Measurements from ENCODE around the gene FHIT. TPM values are rescaled to one million over a fixed set of nuclear protein-coding genes. Genes with fewer than 3 reads are reported as not detected.

FHIT gene
- total RNA-seq, 2 experiments from 2014 or later: 9.6 to 9.7 TPM

- H3K4me1 Mint-ChIP-seq: no peaks in the 10 kb centered on the region
- ChIA-PET CTCF (no interaction called here), POLR2A (no interaction called here)
- H3K27ac Mint-ChIP-seq: no peak overlapping the region
- no peak overlapping the region for H3K4me3 Mint-ChIP-seq
- H3K9me3 Mint-ChIP-seq: peaks cover 5% of the 10 kb centered on the region
- no peaks in the 10 kb centered on the region for H3K36me3 Mint-ChIP-seq (ENCODE audit: low read depth)
- no peaks in the 10 kb centered on the region for H3K27me3 Mint-ChIP-seq
- no peak for DNase-seq
Observed at GRCh38 chr3:60855250-60855649, 396.0 kb downstream of the FHIT start.

DNA sequence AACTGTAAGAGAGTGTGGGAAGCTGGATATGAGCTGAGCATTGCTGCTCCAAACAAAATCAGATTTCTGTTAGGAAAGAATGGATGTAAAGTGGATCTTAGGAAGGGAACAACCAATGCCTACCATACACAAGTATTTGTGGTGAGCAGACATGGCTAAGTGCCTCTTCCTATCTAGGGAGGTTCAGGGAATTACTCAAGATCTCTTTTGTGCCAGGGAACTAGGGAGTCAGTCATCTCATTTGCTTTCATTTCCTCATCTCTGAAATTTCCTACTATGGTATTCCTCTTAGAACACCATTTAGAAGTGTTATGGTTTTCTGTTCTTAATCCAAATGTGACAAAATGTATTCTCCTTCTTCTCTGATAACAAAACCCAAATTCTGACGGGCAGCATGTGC is 396.5 kb downstream of the FHIT start:
- no peaks in the 10 kb centered on the region for H3K27me3 Mint-ChIP-seq
- no peak overlapping the region for H3K27ac Mint-ChIP-seq
- no peak overlapping the region for H3K4me3 Mint-ChIP-seq
- no peaks in the 10 kb centered on the region for H3K4me1 Mint-ChIP-seq
- peaks cover 5% of the 10 kb centered on the region for H3K9me3 Mint-ChIP-seq
- no peak for DNase-seq
- H3K36me3 Mint-ChIP-seq (ENCODE audit: low read depth): no peaks in the 10 kb centered on the region
- ChIA-PET CTCF (no interaction called here), POLR2A (no interaction called here)

GRCh38 chr3:60847791-60848190 is 403.5 kb downstream of the FHIT start:
- ChIA-PET POLR2A (no interaction called here), CTCF (no interaction called here)
- Mint-ChIP-seq H3K27ac (no peak overlapping the region), H3K27me3 (no peaks in the 10 kb centered on the region), H3K4me1 (no peaks in the 10 kb centered on the region), H3K4me3 (no peak overlapping the region), H3K9me3 (no peaks in the 10 kb centered on the region), H3K36me3 (ENCODE audit: low read depth) (no peaks in the 10 kb centered on the region)
- no peak for DNase-seq

DNA sequence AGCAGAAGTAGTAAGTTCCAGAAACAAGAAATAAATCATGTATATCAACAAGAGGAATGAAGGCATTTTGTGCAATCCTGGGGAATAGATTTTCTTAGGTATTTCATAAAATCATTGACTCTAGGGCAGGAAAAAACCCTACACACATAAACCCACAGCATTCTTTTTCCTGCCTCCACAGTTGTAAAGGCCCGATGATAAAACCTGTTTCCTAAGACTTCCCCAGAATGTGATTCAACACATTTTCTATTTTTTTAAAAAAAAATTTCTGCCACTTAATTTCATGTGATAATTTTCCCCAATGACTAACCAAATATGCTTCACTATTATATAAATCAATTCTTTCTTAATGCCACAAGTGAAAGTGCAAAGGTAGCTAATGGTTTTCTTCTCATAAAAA is 407.0 kb downstream of the FHIT start:
- H3K9me3 Mint-ChIP-seq: no peaks in the 10 kb centered on the region
- H3K4me1 Mint-ChIP-seq: no peaks in the 10 kb centered on the region
- POLR2A ChIA-PET: no interaction called here
- no peak overlapping the region for H3K4me3 Mint-ChIP-seq
- H3K27me3 Mint-ChIP-seq: no peaks in the 10 kb centered on the region
- DNase-seq: no peak
- CTCF ChIA-PET: no interaction called here
- H3K36me3 Mint-ChIP-seq (ENCODE audit: low read depth): no peaks in the 10 kb centered on the region
- H3K27ac Mint-ChIP-seq: no peak overlapping the region

- H3K27me3 Mint-ChIP-seq: no peaks in the 10 kb centered on the region
- H3K4me1 Mint-ChIP-seq: no peaks in the 10 kb centered on the region
- H3K36me3 Mint-ChIP-seq (ENCODE audit: low read depth): no peaks in the 10 kb centered on the region
- no peak overlapping the region for H3K4me3 Mint-ChIP-seq
- CTCF ChIA-PET: no interaction called here
- DNase-seq: no peak
- H3K9me3 Mint-ChIP-seq: no peaks in the 10 kb centered on the region
- POLR2A ChIA-PET: no interaction called here
- H3K27ac Mint-ChIP-seq: no peak overlapping the region
Observed at GRCh38 chr3:60841355-60841754, 409.9 kb downstream of the FHIT start.

DNA sequence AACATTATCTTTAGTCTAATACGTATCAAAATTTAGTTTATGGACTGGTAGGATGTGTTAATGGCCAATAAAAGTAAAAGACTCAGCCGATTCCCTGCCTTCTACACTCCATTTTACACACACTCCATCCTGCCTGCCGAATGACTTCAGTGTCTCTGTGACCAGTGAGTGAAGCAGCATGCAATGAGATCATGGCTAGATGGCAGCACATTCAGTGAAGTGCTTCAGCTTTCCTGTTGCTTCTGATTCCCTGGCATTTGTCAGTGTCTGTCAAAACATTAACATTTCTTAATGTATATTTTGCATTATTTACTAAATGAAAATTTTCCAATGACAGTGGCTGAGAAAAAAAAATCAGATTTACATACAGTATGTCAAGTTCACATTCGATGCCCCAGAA is 412.0 kb downstream of the FHIT start:
- ChIA-PET CTCF (no interaction called here), POLR2A (no interaction called here)
- Mint-ChIP-seq H3K36me3 (ENCODE audit: low read depth) (no peaks in the 10 kb centered on the region), H3K4me1 (no peaks in the 10 kb centered on the region), H3K27me3 (no peaks in the 10 kb centered on the region), H3K4me3 (no peak overlapping the region), H3K9me3 (no peaks in the 10 kb centered on the region), H3K27ac (no peak overlapping the region)
- DNase-seq: no peak

GRCh38 chr3:60835796-60836195 is 415.5 kb downstream of the FHIT start:
- Mint-ChIP-seq H3K4me3 (no peak overlapping the region), H3K27ac (no peak overlapping the region), H3K4me1 (no peaks in the 10 kb centered on the region), H3K36me3 (ENCODE audit: low read depth) (no peaks in the 10 kb centered on the region), H3K9me3 (no peaks in the 10 kb centered on the region), H3K27me3 (no peaks in the 10 kb centered on the region)
- no peak for DNase-seq
- ChIA-PET CTCF (no interaction called here), POLR2A (no interaction called here)

DNA sequence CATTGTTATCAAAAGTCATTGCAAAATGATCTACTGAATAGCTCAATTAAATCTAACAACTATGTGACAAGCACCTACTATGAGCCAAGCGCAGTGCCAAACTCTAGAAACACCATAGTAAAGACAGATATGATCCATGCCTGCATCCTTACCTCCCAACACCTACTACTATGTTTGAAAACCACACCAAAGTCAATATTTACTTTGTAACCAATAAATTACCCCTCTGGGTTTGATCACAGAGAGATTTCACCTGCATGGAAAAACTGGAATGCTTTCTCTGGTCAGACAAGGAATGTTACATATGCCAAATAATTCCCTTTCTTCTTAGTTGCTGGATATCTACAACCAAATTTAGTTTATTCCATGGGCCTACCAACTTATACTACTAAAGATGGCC is 422.2 kb downstream of the FHIT start:
- peaks cover 2% of the 10 kb centered on the region for H3K9me3 Mint-ChIP-seq
- H3K4me3 Mint-ChIP-seq: no peak overlapping the region
- H3K36me3 Mint-ChIP-seq (ENCODE audit: low read depth): no peaks in the 10 kb centered on the region
- CTCF ChIA-PET: no interaction called here
- no peaks in the 10 kb centered on the region for H3K27me3 Mint-ChIP-seq
- DNase-seq: no peak
- H3K4me1 Mint-ChIP-seq: no peaks in the 10 kb centered on the region
- POLR2A ChIA-PET: no interaction called here
- no peak overlapping the region for H3K27ac Mint-ChIP-seq

DNA sequence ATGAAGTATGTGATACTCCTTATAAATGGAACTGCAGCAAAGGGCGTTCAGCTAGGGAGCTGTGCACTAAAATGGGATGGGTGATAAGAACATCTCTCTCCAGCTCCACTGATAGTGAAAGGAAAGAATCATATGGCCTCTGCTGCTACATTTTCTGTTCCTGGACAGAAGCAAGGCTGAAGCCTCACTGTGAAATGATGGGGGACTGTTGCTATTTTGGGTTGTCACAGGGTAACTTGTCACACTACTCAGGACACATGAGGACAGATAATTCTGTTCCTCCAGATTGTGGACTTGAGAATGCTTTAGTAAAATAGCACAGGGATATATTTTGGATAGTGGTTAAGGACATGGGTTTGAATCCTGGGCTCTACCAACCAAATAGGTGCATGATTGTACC is 423.6 kb downstream of the FHIT start:
- H3K27ac Mint-ChIP-seq: no peak overlapping the region
- H3K36me3 Mint-ChIP-seq (ENCODE audit: low read depth): no peaks in the 10 kb centered on the region
- no peaks in the 10 kb centered on the region for H3K27me3 Mint-ChIP-seq
- DNase-seq: no peak
- ChIA-PET CTCF (no interaction called here), POLR2A (no interaction called here)
- H3K9me3 Mint-ChIP-seq: peaks cover 6% of the 10 kb centered on the region
- no peak overlapping the region for H3K4me3 Mint-ChIP-seq
- no peaks in the 10 kb centered on the region for H3K4me1 Mint-ChIP-seq

DNA sequence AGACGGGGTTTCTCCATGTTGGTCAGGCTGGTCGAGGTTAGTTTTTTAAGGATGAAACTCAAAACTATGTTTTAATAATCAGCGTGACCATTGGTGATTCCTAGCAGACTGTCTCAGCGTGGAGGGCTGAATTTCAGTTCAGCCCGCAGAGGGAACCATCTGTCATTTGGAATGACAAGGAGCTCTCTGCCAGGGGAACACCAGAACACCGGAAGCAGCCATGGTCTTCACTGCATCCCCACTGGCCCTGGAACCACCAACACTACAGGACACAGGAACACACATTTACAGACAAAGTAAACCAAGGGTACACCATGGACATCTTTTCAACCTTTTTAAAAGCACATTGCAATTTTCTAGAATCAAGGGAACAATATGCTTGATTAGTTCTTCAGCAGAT is 424.7 kb downstream of the FHIT start:
- no peak for DNase-seq
- no peaks in the 10 kb centered on the region for H3K27me3 Mint-ChIP-seq
- ChIA-PET CTCF (no interaction called here), POLR2A (no interaction called here)
- H3K4me3 Mint-ChIP-seq: no peak overlapping the region
- no peaks in the 10 kb centered on the region for H3K36me3 Mint-ChIP-seq (ENCODE audit: low read depth)
- H3K27ac Mint-ChIP-seq: no peak overlapping the region
- peaks cover 6% of the 10 kb centered on the region for H3K9me3 Mint-ChIP-seq
- H3K4me1 Mint-ChIP-seq: no peaks in the 10 kb centered on the region

DNA sequence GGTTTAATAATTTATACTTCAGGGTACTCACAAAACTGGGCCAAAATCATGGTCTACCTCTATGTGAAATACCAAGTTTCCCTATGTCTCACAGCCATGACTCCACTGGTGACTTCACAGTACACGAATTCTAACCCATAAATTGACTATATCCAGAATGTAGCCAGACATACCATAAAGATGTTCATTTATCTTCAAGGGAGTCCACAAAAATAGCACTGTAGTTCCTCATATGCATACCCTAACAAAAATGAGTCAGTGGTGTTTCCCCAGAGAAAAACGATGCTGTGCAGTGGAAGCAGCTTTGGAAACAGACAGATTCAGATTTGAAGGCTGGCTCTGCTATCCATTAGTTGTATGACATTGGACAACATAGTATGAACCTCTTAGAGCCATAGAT is 438.8 kb downstream of the FHIT start:
- DNase-seq: no peak
- Mint-ChIP-seq H3K4me3 (no peak overlapping the region), H3K4me1 (no peaks in the 10 kb centered on the region), H3K27me3 (no peaks in the 10 kb centered on the region), H3K27ac (no peak overlapping the region), H3K9me3 (peaks cover 6% of the 10 kb centered on the region), H3K36me3 (ENCODE audit: low read depth) (no peaks in the 10 kb centered on the region)
- ChIA-PET CTCF (no interaction called here), POLR2A (no interaction called here)

- H3K9me3 Mint-ChIP-seq: peaks cover 2% of the 10 kb centered on the region
- POLR2A ChIA-PET: no interaction called here
- H3K4me1 Mint-ChIP-seq: no peaks in the 10 kb centered on the region
- no peaks in the 10 kb centered on the region for H3K36me3 Mint-ChIP-seq (ENCODE audit: low read depth)
- no peak overlapping the region for H3K4me3 Mint-ChIP-seq
- H3K27ac Mint-ChIP-seq: no peak overlapping the region
- H3K27me3 Mint-ChIP-seq: no peaks in the 10 kb centered on the region
- DNase-seq: no peak
- CTCF ChIA-PET: no interaction called here
Observed at GRCh38 chr3:60810881-60811280, 440.4 kb downstream of the FHIT start.

DNA sequence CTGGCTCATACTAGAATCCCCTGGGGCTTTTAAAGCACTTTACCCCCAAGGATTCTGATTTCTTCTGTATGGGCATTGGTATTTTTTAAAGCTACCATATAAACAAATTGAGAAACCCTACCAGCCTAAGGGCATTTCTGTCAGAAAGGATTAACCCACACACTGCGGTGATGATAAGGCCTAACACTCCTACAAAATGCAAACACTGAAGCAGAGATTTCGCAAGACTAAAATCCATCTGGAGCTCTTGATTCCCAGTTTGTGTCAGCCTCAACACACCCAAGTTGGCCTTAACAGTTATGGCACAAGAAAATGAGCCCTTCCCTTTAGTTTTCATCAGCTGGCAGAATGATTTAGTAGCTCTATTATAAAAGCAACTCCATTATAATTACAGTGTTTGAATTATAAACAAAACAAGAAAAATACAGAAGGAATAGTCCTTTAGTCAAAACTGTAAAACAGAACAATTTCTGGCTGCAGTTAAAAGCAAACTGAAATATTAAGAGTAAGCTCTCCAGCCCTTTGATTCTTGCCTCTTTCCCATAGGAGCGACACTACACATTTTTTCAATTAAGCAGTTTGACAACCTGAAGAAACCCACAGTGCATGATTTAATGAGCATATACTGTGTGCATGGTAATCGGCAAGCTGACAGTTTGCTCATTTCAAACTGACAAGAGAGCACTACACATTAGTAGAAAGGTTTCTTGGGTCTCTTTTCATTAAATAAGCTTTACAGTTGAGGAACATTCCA is 441.2 kb downstream of the FHIT start:
- POLR2A ChIA-PET: no interaction called here
- H3K4me3 Mint-ChIP-seq: no peak overlapping the region
- H3K27ac Mint-ChIP-seq: no peak overlapping the region
- CTCF ChIA-PET: no interaction called here
- no peak for DNase-seq
- H3K4me1 Mint-ChIP-seq: no peaks in the 10 kb centered on the region
- no peaks in the 10 kb centered on the region for H3K36me3 Mint-ChIP-seq (ENCODE audit: low read depth)
- no peaks in the 10 kb centered on the region for H3K9me3 Mint-ChIP-seq
- H3K27me3 Mint-ChIP-seq: no peaks in the 10 kb centered on the region

DNA sequence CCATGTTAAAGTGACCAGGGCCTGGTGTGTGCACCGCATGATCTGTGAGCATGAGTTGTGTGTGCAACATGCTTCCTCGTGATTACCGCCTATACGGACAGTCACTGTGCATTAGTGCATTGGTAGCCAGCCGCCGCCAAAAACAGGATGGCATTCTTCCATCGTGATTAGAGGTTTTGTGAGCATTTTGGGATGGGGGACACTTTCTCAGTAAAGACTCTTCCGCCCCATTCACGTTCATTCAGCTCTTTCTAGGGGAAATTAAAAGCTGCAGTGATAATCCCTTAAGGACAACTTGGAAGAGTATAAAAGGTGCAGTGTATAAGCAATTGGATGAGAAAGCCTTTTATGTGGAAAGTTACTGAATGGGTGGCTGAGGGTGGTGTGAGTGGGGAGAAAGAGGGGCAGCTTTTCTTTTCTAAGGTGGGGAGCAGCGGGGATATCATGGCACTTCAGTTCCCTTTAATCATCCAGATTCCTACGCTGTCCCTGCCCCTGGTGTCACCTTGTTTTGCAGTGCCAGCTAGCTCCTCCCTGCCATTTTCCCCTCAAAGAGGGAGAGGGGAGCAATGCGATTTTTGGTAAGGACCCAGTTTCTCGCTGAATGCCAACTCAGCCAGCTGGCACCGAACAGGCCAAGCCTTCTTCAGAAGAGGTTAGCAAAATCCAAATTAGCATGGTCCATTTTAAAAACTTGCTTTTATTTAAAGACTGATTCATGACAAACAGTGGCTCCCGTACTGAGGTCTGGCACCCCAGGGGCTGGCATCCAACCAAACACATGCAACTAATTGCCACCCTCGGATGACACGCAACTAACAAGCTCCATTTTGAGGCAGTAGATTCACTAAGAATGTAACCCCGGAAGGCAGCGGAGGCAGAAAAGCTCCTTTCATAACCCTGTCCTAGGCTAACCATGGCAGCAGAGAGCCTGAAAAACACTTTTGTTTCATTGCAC is 447.8 kb downstream of the FHIT start:
- H3K27ac Mint-ChIP-seq: no peak overlapping the region
- ChIA-PET CTCF (no interaction called here), POLR2A (no interaction called here)
- no peak overlapping the region for H3K4me3 Mint-ChIP-seq
- no peaks in the 10 kb centered on the region for H3K27me3 Mint-ChIP-seq
- no peak for DNase-seq
- no peaks in the 10 kb centered on the region for H3K4me1 Mint-ChIP-seq
- peaks cover 11% of the 10 kb centered on the region for H3K9me3 Mint-ChIP-seq
- H3K36me3 Mint-ChIP-seq (ENCODE audit: low read depth): no peaks in the 10 kb centered on the region
